Prostate gland (tissue), 2 donors: ENCODE results near the gene ARL15.

Experiments
- CTCF ChIP-seq, 4 experiments: fragments of 200-600 bp in 2 of 4; fragments of 450-650 bp in 2 of 4; sonication (generic) in 2 of 4; IDR thresholded peaks; 1 replicate in 3 of 4; 2 replicates in 1 of 4; pipeline ENCODE4 v1.5.1; 2016 to 2019; ENCODE audit warnings: antibody characterized with exemption in 4 of 4, mild to moderate bottlenecking in 2 of 4, moderate library complexity in 2 of 4
- POLR2A ChIP-seq: fragments of 450-650 bp; IDR thresholded peaks from one replicate; pipeline ENCODE4 v1.6.1; 2016; ENCODE audit warnings: antibody characterized with exemption, mild to moderate bottlenecking
- POLR2AphosphoS5 ChIP-seq: sonication (generic); formaldehyde crosslinking; IDR thresholded peaks from one replicate; pipeline ENCODE4 v1.6.1; 2017; ENCODE audit warnings: antibody characterized with exemption

GRCh38 chr5:54160329-54160728 is 150.0 kb downstream of the ARL15 start:
- TF ChIP-seq CTCF (IDR thresholded peaks at IDR 0.05) (no peak), POLR2A (no peak), POLR2AphosphoS5 (no peak)
